Kasumi-1 (cell line): Measurements from ENCODE around the gene WSCD1.

Source experiments
- DNase-seq, 2 experiments: peaks; one replicate each; lab custom pipeline; 2025; lab: John Stamatoyannopoulos, UW

WSCD1 gene

DNA sequence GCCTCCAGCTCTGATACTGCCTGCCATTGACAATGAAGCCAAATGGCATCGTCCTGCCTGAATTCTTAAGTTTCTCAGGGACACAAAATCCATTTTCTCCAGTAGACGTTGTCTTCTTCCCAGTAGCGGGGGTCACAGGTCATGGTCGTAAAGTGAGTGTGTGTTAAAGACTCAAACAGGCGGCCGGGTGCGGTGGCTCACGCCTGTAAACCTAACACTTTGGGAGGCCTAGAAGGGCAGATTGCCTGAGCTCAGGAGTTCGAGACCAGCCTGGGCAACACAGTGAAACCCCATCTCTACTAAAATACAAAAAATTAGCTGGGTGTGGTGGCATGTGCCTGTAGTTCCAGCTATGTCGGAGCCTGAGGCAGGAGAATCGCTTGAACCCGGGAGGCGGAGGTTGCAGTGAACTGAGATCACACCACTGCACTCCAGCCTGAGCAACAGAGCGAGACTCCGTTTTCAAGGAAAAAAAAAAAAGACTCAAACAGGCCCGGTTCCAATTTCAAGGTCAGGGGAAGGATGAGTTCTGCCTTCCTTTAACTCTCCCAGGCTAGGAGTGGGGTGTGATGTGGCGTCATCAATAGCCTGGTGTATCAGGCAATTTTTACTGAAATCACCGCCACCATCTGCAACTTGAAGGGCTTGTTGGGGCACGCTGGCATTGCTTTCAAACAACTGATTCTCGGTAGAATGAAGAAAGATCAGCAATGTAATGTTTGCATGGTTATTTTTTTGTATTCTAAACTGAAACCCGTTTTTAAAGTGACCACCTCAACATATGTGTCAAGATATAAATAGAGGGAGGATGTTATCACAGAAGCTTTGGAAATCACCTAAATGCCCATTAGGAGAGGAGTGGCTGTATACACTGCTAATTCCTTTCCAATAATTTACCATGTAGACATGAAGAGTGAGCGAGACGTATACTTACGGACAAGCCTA, 91.0 kb downstream of the WSCD1 start:
- no peak for DNase-seq

DNA sequence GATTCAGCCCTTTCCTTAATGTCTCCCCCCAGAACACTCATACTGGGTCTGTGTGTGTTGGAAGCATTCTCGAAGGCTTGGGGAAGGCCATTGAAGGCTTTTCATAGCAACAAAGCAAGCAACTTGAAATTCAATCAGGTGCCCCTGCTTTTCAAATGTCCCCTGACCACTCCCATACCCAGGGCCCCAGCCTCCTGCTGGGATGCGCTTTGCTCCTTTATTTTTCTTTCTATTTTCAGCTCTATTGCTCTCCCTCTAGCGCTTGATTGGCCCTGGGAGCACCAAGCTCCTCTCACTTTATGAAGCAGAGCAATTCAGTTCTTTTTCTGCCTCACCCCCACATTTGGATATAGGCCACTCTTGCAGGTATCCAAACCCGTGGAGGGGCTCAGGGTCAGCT, 92.0 kb downstream of the WSCD1 start:
- DNase-seq, result no peak

DNA sequence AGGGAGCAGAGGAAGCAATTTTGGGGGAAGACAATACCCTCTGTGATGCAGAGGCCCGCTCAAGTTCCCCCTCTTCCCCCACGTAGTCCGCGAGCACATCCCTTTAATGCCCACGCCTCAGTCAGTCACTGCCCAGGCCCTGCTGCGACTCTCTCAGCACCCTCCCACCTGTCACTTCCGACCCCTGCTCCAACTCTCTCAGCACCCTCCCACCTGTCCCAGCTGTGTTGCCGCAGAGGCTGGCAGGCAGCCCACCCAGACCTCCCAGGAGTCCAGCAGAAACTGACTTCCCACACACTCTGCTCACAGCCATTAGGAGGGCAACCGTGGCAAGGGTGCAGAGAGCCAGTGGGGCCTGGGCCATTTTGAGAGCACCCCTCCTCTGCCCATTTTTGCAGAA, 92.7 kb downstream of the WSCD1 start:
- no peak for DNase-seq

DNA sequence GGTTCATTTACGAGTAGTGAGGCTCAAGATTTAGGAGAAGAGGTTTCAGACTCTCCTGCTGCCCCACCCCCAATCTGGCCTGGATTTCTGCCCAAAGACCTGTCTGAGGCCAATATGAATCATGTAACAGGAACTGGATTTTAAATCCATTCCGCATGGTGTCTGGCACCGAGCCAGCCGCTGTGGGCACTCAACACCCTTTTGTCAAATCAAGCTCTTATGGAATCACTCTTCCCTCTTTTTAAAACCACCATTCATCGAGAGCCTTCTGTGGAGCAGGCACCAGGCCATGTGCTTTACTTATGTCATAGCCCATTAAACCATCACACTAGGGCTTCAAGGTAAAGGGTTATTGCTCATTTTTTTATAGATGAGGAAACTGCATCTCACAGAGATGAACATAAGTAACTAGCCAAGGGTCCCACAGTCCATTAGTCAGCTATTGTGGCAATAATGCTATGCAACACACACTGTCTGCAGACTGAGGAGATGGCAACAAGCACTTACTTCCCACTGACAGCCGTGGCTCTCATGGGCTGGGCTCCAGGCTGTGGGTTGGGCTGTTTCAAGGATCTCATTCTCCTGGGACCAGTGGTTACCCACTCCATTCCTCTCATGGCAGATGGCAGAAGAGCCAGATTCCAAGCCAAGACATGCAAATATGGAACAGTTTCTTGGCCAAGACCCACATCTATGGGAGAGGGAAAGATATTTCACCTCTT, 93.6 kb downstream of the WSCD1 start:
- DNase-seq, result no peak

DNA sequence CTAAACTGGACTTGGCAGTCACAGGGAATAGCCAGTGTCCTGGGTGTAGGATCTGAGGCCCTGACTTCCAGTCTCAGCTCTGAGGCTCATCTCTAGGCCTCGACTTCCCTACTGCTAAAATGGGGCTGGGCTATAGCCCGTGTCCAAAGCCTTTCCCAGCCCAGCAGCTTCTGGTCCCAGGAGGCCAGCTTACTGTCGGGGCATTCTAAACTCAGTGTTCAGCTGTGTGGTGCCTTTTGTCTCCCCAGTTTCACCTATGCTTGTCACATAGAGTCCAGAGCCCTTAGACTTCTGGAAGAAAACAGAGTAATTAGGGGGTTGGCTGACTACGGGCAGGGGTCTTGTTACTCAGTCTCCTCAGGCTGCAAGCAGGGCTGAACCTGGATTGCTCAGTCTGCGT, 94.8 kb downstream of the WSCD1 start:
- no peak for DNase-seq

DNA sequence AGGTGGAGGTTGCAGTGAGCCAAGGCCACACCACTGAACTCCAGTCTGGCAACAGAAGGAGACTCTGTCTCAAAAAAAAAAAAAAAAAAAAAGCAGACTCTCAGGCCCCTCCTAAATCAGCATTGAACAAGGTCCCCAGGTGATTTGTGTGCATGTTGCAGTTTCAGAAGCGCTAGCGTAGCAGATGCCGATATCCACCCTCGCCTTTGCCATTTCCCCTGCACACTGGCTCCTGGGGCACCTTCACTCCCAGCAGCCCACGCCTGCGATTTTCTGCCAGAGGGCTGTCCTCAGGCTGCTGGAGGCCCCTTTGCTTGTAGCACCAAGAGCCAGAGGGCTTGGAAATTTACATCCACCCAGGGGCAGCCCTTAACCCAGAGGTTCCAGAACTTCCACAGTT, 95.6 kb downstream of the WSCD1 start:
- no peak for DNase-seq

DNA sequence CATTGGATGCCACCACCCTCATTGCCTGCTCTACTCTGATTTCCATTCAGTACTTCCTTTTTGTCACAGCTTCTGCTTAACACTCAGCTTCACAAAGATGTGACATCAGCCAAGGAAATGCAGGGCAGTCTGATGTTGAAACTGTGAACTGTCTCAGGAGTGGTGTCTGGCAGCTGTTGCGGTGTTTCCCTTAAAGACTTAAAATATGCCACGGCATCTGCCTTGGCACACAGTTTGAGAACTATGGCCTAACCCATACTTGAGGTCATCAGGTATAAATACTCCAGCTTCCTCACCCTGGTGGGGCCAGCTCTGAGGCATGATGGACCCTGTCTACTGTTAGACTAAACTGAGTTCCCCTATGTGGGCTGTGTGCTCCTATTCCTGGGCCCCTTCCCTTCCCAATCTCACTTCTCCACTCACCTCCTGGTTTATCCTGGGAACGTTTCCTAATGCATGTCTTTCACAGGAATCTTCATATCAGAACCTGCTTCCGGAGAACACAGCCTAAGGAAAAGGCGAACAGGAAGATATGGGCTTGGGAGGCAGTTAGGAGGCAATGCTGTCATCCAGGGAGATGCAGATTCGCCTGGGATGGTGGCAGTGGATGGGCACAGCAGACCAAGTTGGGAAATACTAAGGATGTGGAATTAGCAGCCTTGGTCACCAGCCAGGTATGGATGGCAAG, 96.5 kb downstream of the WSCD1 start:
- no peak for DNase-seq

DNA sequence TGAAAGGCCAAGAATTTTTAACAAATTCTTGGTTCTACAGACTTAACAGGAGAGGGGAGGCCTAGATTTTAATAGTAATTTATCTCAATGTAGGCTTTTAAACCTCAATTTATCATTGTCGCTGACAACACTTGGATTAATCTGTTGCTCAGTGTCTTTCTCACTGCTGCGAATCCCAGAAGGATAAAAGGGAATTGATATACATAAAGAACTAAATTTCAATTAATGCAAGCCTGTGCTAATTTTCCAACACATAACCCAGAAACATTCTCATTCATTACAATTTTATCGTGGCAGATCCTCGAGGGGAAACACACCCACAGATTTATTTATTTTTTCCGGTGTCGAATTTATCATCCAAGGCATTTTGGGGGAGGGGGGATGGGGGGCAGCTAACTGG, 98.1 kb downstream of the WSCD1 start:
- DNase-seq, result no peak

DNA sequence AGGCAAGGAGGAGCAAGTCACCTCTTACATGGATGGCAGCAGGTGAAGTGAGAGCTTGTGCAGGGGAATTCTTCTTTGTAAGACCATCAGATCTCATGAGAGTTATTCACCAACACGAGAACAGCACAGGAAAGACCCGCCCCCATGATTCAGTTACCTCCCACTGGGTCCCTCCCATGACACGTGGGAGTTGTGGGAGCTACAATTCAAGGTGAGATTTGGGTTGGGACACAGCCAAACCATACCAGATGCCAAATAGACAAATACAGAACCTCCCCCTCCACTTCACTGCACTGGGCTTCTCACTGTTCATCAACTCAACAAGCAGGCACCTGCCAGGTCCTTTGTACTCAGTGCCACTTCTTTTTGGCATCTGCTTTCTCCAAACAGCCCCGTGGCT, 100.2 kb downstream of the WSCD1 start:
- DNase-seq, result no peak

DNA sequence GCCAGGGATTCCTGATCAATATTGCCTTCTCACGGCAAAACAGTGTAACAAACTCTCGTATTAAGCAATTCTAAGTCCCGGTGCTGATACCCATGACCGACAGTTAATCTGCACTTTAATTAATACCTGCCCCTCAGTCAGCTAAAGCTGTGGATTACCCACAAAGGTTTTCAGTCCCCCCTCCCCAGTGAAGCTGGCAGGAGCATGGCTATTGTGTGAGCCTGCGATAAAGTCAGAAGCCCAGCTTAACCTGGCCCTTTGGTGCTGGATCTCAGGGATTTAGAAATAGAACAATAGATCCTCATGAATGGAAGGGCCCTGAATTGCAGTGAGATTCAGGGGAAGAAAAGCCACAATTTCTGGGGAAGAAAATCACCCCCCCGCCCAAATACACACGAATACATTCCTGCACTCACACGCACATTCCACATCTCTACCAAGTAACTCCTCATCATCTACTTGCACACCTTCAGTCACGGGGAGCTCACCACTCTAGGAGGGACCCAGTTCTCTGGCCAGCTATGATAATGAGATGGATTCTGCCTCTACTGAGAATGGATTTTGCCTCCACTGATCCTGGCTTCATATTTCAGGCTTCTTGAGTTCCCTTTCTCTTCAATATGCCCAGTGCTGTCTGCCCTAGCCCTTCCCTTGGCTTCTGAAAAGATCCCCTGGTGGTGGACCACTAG, 102.6 kb downstream of the WSCD1 start:
- no peak for DNase-seq

DNA sequence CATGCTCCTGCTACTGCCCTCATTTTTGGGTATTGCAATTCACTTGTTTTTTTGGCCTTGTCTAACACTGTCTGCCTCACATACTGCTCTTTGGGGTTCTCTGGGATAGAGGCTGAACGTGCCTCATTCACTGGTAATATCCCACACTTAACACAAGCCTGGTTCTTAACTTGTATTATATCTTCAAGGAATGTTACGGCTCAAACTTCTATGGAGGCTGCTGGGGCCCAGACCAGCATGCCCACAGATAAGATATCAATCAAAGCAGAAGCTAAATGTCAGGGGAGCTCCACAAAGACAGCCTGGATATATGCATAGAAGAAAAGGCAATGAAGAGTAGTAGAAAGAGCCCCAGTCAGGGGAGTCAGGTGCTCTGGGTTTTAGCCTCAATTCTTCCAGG, 103.5 kb downstream of the WSCD1 start:
- no peak for DNase-seq
